Activated T-helper 17 cell treated with anti-CD3 and anti-CD28 coated beads, Interleukin-2, amount 50 U/mL, for 72 hours (primary cell): Measurements from ENCODE around the gene PREP. TPM values are rescaled to one million over a fixed set of nuclear protein-coding genes. Genes with fewer than 3 reads are reported as not detected.

Experiments used
- ATAC-seq: fragments of 150-1000 bp; cut with Tn5 transposase; replicated peaks from 2 replicates; pipeline ENCODE4 v1.10.0; 2021; ENCODE audit warnings: mild to moderate bottlenecking, moderate library complexity
- H3K27ac Mint-ChIP-seq: one replicate; pipeline ENCODE4 v1.8.0; 2022; ENCODE audit warnings: mixed read lengths
- H3K27me3 Mint-ChIP-seq: one replicate; pipeline ENCODE4 v1.8.0; 2022; ENCODE audit warnings: mixed read lengths
- H3K36me3 Mint-ChIP-seq: one replicate; pipeline ENCODE4 v1.8.0; 2022; ENCODE audit warnings: low read depth, mild to moderate bottlenecking, mixed read lengths
- H3K4me1 Mint-ChIP-seq: one replicate; pipeline ENCODE4 v1.8.0; 2022; ENCODE audit warnings: mixed read lengths
- H3K4me3 Mint-ChIP-seq: one replicate; pipeline ENCODE4 v1.8.0; 2022; ENCODE audit warnings: mild to moderate bottlenecking, mixed read lengths
- H3K9me3 Mint-ChIP-seq: one replicate; pipeline ENCODE4 v1.8.0; 2022; ENCODE audit warnings: mixed read lengths
- total RNA-seq, 2 donors: library from RNA; stranded (reverse); gene quantifications; one replicate each; pipeline ENCODE4 v1.2.3, GENCODE V29; 2022

The PREP gene
- total RNA-seq, 2 donors from 2014 or later = 32.3 to 50.2 TPM

DNA sequence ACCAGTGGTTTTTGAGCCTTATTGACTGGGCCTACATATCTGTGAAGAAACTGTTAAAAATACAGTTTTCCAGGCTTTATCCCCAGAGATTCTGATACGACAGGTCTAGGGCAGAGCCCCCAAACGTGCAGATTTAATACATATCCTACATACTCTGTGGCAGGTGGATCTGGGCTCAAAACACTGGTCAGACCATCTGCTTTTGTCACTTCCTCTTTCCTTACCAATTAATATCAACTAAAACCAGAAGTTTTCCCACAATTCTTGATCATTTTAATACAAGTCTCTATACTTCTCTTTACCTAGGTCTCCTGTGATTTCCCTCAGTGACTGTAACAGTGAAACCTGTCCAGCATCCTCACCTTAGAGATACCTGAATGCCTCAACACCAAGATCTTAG is 108.8 kb downstream of the PREP start:
- Mint-ChIP-seq H3K4me1 (no peaks in the 10 kb centered on the region), H3K4me3 (no peak overlapping the region), H3K27me3 (no peaks in the 10 kb centered on the region), H3K9me3 (no peaks in the 10 kb centered on the region), H3K27ac (no peak overlapping the region), H3K36me3 (peaks cover 3% of the 10 kb centered on the region)
- no peak for ATAC-seq

GRCh38 chr6:105292689-105293339 is 110.1 kb downstream of the PREP start:
- ATAC-seq = no peak
- no peak overlapping the region for H3K4me3 Mint-ChIP-seq
- no peaks in the 10 kb centered on the region for H3K27me3 Mint-ChIP-seq
- H3K27ac Mint-ChIP-seq = no peak overlapping the region
- H3K36me3 Mint-ChIP-seq = peaks cover 17% of the 10 kb centered on the region
- H3K4me1 Mint-ChIP-seq = no peaks in the 10 kb centered on the region
- no peaks in the 10 kb centered on the region for H3K9me3 Mint-ChIP-seq

- ATAC-seq = no peak
- H3K27ac Mint-ChIP-seq = no peak overlapping the region
- peaks cover 27% of the 10 kb centered on the region for H3K36me3 Mint-ChIP-seq
- no peaks in the 10 kb centered on the region for H3K4me1 Mint-ChIP-seq
- no peaks in the 10 kb centered on the region for H3K27me3 Mint-ChIP-seq
- H3K9me3 Mint-ChIP-seq = no peaks in the 10 kb centered on the region
- no peak overlapping the region for H3K4me3 Mint-ChIP-seq
Measured at GRCh38 chr6:105291525-105291924, 111.4 kb downstream of the PREP start.

GRCh38 chr6:105282631-105283585 is 120.0 kb downstream of the PREP start:
- no peak overlapping the region for H3K27ac Mint-ChIP-seq
- peaks cover 97% of the 10 kb centered on the region for H3K36me3 Mint-ChIP-seq
- no peaks in the 10 kb centered on the region for H3K4me1 Mint-ChIP-seq
- no peak for ATAC-seq
- H3K9me3 Mint-ChIP-seq = no peaks in the 10 kb centered on the region
- no peaks in the 10 kb centered on the region for H3K27me3 Mint-ChIP-seq
- H3K4me3 Mint-ChIP-seq = no peak overlapping the region

- Mint-ChIP-seq H3K27ac (no peak overlapping the region), H3K36me3 (peaks cover 94% of the 10 kb centered on the region)
Measured at GRCh38 chr6:105280033-105280432, 122.8 kb downstream of the PREP start.

GRCh38 chr6:105279463-105279862 is 123.4 kb downstream of the PREP start:
- H3K9me3 Mint-ChIP-seq = no peaks in the 10 kb centered on the region
- no peaks in the 10 kb centered on the region for H3K4me1 Mint-ChIP-seq
- ATAC-seq = no peak
- H3K27ac Mint-ChIP-seq = no peak overlapping the region
- peaks cover 88% of the 10 kb centered on the region for H3K36me3 Mint-ChIP-seq
- no peaks in the 10 kb centered on the region for H3K27me3 Mint-ChIP-seq
- no peak overlapping the region for H3K4me3 Mint-ChIP-seq

More at GRCh38 chr6:105280033-105280432, 122.8 kb downstream of the PREP start:
- H3K9me3 Mint-ChIP-seq = no peaks in the 10 kb centered on the region
- no peaks in the 10 kb centered on the region for H3K27me3 Mint-ChIP-seq
- no peak for ATAC-seq
- no peaks in the 10 kb centered on the region for H3K4me1 Mint-ChIP-seq
- H3K4me3 Mint-ChIP-seq = no peak overlapping the region

DNA sequence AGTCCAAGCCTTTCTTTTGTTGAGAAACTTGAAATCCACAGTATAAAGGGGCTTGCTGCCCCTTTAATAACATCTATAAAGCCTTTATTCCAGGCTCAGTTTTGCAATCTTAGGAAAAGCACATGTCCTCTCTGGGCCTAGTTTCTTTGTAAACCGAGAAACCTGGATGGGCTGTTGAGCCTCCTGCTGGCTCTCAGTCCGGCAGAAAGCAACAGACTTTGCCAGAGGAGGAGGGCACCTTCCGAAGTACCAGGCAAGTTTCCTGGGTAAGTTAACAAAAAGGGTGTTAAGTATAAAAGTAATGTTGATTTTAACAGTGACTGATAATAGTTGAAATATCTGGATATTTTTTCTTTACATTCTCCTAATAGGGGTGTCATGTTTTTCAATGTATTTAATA is 124.1 kb downstream of the PREP start:
- Mint-ChIP-seq H3K4me3 (no peak overlapping the region), H3K27me3 (no peaks in the 10 kb centered on the region), H3K36me3 (peaks cover 82% of the 10 kb centered on the region), H3K4me1 (no peaks in the 10 kb centered on the region), H3K27ac (no peak overlapping the region), H3K9me3 (no peaks in the 10 kb centered on the region)
- no peak for ATAC-seq

DNA sequence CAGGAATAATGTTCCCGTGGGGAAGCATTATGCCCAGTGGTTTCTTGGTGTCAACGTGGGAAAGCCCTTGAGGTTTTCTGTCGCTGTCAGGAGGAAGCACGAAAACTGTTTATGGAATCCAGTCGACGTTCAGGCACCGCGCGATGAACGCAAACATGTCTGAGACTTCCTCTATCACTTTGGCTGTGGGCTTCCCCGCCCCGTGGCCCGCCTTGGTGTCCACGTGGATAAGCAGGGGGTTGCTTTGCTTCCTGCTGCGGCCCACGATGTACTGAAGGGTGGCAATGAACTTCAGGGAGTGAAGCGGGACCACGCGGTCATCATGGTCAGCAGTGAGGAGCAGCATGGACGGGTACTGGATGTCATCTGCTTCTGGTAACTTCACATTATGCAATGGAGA is 124.8 kb downstream of the PREP start:
- H3K9me3 Mint-ChIP-seq = no peaks in the 10 kb centered on the region
- ATAC-seq = no peak
- H3K27me3 Mint-ChIP-seq = no peaks in the 10 kb centered on the region
- H3K4me3 Mint-ChIP-seq = no peak overlapping the region
- H3K27ac Mint-ChIP-seq = no peak overlapping the region
- H3K4me1 Mint-ChIP-seq = no peaks in the 10 kb centered on the region
- H3K36me3 Mint-ChIP-seq = peaks cover 74% of the 10 kb centered on the region

- no peaks in the 10 kb centered on the region for H3K9me3 Mint-ChIP-seq
- no peaks in the 10 kb centered on the region for H3K27me3 Mint-ChIP-seq
- no peaks in the 10 kb centered on the region for H3K4me1 Mint-ChIP-seq
- no peak overlapping the region for H3K27ac Mint-ChIP-seq
- H3K4me3 Mint-ChIP-seq = no peak overlapping the region
- H3K36me3 Mint-ChIP-seq = peaks cover 58% of the 10 kb centered on the region
- no peak for ATAC-seq
Measured at GRCh38 chr6:105276374-105276773, 126.5 kb downstream of the PREP start.

- H3K4me3 Mint-ChIP-seq = no peak overlapping the region
- no peak for ATAC-seq
- no peaks in the 10 kb centered on the region for H3K27me3 Mint-ChIP-seq
- no peaks in the 10 kb centered on the region for H3K9me3 Mint-ChIP-seq
- no peak overlapping the region for H3K27ac Mint-ChIP-seq
- H3K36me3 Mint-ChIP-seq = peaks cover 49% of the 10 kb centered on the region
- H3K4me1 Mint-ChIP-seq = no peaks in the 10 kb centered on the region
Measured at GRCh38 chr6:105275542-105275941, 127.3 kb downstream of the PREP start.

DNA sequence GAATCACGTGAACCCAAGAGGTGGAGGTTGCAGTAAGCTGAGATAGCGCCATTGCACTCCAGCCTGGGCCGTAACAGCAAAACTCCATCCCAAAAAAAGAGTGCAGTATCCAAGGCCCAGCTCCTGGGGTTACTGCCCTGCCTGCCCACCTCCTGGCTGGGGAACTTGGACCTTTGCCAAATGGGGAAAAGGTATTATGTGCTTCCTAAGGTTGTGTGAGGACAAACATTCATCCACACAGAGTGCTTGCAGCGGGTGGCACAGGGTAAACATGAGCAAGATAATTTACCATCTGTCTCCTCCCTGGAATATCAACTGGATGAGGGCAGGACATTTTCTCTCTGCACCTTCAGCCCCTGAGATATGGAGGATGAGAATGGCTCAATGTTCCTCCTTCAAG is 128.2 kb downstream of the PREP start:
- no peaks in the 10 kb centered on the region for H3K9me3 Mint-ChIP-seq
- H3K27ac Mint-ChIP-seq = no peak overlapping the region
- H3K4me1 Mint-ChIP-seq = no peaks in the 10 kb centered on the region
- no peaks in the 10 kb centered on the region for H3K27me3 Mint-ChIP-seq
- no peak for ATAC-seq
- no peak overlapping the region for H3K4me3 Mint-ChIP-seq
- peaks cover 41% of the 10 kb centered on the region for H3K36me3 Mint-ChIP-seq

DNA sequence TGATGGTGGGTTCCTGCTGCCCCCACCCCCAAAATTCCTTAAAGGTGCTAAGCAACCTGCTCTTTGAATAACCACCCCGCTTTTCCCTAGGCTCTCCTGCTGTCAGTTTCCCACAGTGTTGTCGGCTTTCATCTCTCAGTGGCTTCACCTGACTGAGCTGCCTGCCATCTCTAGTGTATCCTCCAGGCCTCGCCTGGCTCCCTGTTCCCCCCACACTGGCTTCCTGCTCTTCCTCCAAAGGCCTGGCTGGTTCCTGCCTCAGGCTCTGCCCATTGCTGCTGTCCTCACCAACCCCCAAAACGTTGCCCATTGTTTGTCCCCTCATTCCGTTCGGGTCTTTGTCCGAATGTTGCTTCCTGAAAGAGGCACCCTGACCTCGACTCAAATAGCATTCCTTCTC is 129.3 kb downstream of the PREP start:
- Mint-ChIP-seq H3K27me3 (no peaks in the 10 kb centered on the region), H3K27ac (no peak overlapping the region), H3K36me3 (peaks cover 30% of the 10 kb centered on the region), H3K4me1 (no peaks in the 10 kb centered on the region), H3K4me3 (no peak overlapping the region), H3K9me3 (no peaks in the 10 kb centered on the region)
- ATAC-seq = no peak

- H3K4me3 Mint-ChIP-seq = no peak overlapping the region
- H3K27me3 Mint-ChIP-seq = no peaks in the 10 kb centered on the region
- H3K27ac Mint-ChIP-seq = no peak overlapping the region
- ATAC-seq = no peak
- H3K9me3 Mint-ChIP-seq = no peaks in the 10 kb centered on the region
- peaks cover 22% of the 10 kb centered on the region for H3K36me3 Mint-ChIP-seq
- no peaks in the 10 kb centered on the region for H3K4me1 Mint-ChIP-seq
Measured at GRCh38 chr6:105272786-105273185, 130.1 kb downstream of the PREP start.

DNA sequence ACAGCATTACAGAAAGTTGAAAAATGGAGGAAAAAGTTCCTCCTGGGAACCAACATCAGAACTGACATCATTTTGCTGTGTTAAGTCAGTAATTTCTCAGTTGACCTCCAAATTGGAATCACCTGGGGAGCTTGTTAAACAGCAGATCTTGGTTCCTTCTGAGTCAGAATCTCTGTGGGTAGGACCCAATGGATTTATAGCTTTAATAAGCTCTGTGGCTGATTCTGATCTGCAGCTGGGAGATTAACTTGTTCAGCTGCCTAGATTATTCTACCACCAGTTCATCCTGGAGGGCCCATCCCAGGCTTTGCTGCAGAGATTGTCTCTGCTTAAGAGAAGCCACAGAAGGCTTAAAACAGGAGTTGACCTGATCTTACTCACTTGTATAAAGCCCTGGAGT is 132.4 kb downstream of the PREP start:
- Mint-ChIP-seq H3K27me3 (peaks cover 4% of the 10 kb centered on the region), H3K4me1 (no peaks in the 10 kb centered on the region), H3K36me3 (peaks cover 2% of the 10 kb centered on the region), H3K27ac (no peak overlapping the region), H3K4me3 (no peak overlapping the region), H3K9me3 (peaks cover 4% of the 10 kb centered on the region)
- ATAC-seq = no peak

GRCh38 chr6:105269390-105269789 is 133.5 kb downstream of the PREP start:
- peaks cover 4% of the 10 kb centered on the region for H3K9me3 Mint-ChIP-seq
- H3K27me3 Mint-ChIP-seq = peaks cover 7% of the 10 kb centered on the region
- H3K4me1 Mint-ChIP-seq = no peaks in the 10 kb centered on the region
- H3K27ac Mint-ChIP-seq = no peak overlapping the region
- H3K36me3 Mint-ChIP-seq = no peaks in the 10 kb centered on the region
- H3K4me3 Mint-ChIP-seq = no peak overlapping the region
- ATAC-seq = no peak
